ENCODE results near the gene MPHOSPH10. TPM values are rescaled to one million over a fixed set of nuclear protein-coding genes. Genes with fewer than 3 reads are reported as not detected.

Gene MPHOSPH10
- polyA plus RNA-seq, 1 of the 3 experiments (the other 2 are of a cell fraction), result 8.7 TPM

DNA sequence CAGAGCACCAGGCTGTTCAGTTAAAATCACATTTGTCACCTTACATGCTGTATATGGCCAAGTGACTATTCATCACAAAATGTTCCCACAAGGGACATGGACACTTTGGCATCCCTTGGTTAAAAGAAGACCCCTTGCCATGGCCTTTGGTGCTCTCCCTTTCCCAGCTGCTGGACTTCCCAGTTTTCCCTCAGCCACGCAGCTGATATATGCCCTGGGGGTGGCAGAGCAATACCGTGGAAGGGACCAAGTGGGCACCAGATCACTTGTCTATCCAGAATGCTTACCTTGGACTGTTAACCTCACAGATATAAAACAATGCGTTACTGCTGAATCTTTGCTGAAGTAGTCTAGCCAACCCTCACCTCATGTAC is 61.1 kb downstream of the MPHOSPH10 start:
- no peaks in the 10 kb centered on the region for H3K9me2 ChIP-seq
- no peak for TF ChIP-seq NFIC (IDR thresholded peaks at IDR 0.05; ENCODE audit: borderline replicate concordance)
- H3K4me2 ChIP-seq, result no peak overlapping the region
- no peak for DNase-seq
- H3K9me3 ChIP-seq, result no peaks in the 10 kb centered on the region
- H3K79me2 ChIP-seq (ENCODE audit: insufficient read depth), result no peaks in the 10 kb centered on the region
- WGBS (ENCODE audit: low lambda C conversion rate), result 38% methylated on average over 3 of the region's 3 CpGs
- ChIA-PET POLR2A (no interaction called here), CTCF (interaction anchor here (0.8 to 3.9 kb wide), 12 partner anchors 8 to 319 kb away, joined by 3 to 24 read pairs (median 4); no protein-coding TSS in a partner anchor)
- H3K9ac ChIP-seq, result no peak overlapping the region
- H3K4me3 ChIP-seq (ENCODE audit: low read depth in 2 of 2, low read length in 1 of 2), result no peak overlapping the region
- no peaks in the 10 kb centered on the region for H4K20me1 ChIP-seq (ENCODE audit: insufficient read depth)
- H3K27me3 ChIP-seq (ENCODE audit: insufficient read depth), result no peaks in the 10 kb centered on the region; the same call in 1 of the 2 replicates
- H3K4me1 ChIP-seq (ENCODE audit: control insufficient read depth in 1 of 2, insufficient read depth in 2 of 2, low read depth in 1 of 2, low read length in 1 of 2), result peaks cover 0 to 2% of the 10 kb centered on the region in 2 experiments; a peak in 1 of 4 replicates
- H3F3A ChIP-seq (replicated peaks; ENCODE audit: insufficient read depth), result no peaks in the 10 kb centered on the region
- no peak overlapping the region for H3K27ac ChIP-seq (ENCODE audit: low read depth in 2 of 2, low read length in 1 of 2)
- no peak overlapping the region for H2AFZ ChIP-seq (ENCODE audit: low read depth)
- no peaks in the 10 kb centered on the region for H3K36me3 ChIP-seq (replicated peaks in 1 of 2; ENCODE audit: control insufficient read depth in 1 of 2, insufficient read depth in 2 of 2, low read length in 1 of 2)

Small RNAs within 50 kb of the gene (small RNA-seq; reads per million reads assigned to genes)
- gene AC007881.1, result 0 reads per million in 7 experiments

Other genes starting within 250 kb of the MPHOSPH10 start
- gene VAX2, start 230.1 kb upstream of the MPHOSPH10 start, polyA plus RNA-seq (2012; rRNA removed), result 4.3 and 4.4 TPM in 2 replicates
- gene ATP6V1B1, start 194.7 kb upstream of the MPHOSPH10 start, polyA plus RNA-seq (2012; rRNA removed), result 4.9 and 6.1 TPM in 2 replicates
- 0.29 and 0.58 TPM in 2 replicates for gene ANKRD53, start 152.0 kb upstream of the MPHOSPH10 start, polyA plus RNA-seq (2012; rRNA removed)
- 44.3 and 58.7 TPM in 2 replicates for gene TEX261, start 135.8 kb upstream of the MPHOSPH10 start, polyA plus RNA-seq (2012; rRNA removed)
- gene NAGK, start 62.0 kb upstream of the MPHOSPH10 start, polyA plus RNA-seq (2012; rRNA removed), result 74.8 and 83.6 TPM in 2 replicates
- gene MCEE, start 405 bp upstream of the MPHOSPH10 start, polyA plus RNA-seq (2012; rRNA removed), result 6.2 and 7.5 TPM in 2 replicates
- gene PAIP2B, start 96.5 kb downstream of the MPHOSPH10 start, polyA plus RNA-seq (2012; rRNA removed), result 0.20 and 0.23 TPM in 2 replicates
- gene ZNF638, start 201.1 kb downstream of the MPHOSPH10 start, polyA plus RNA-seq (2012; rRNA removed), result 28.1 and 32.2 TPM in 2 replicates

All from SK-N-SH (cell line).